Measurements from ENCODE around the gene PTRH1.

- TF ChIP-seq POLR2A (IDR thresholded peaks at IDR 0.05; ENCODE audit: low read length): no peak
- TF ChIP-seq GATA1 (IDR thresholded peaks at IDR 0.05; ENCODE audit: low read depth, low read length): no peak
These were observed 38.2 kb upstream of the PTRH1 start for GRCh38 chr9:127753622-127754021.
